CD4-positive, alpha-beta memory T cell (primary cell): Measurements from ENCODE around the gene JMJD8. TPM values are rescaled to one million over a fixed set of nuclear protein-coding genes. Genes with fewer than 3 reads are reported as not detected.

Experiments used
- CTCF ChIA-PET: fragments of 350-600 bp; sonication (Branson Sonifier 250); formaldehyde crosslinking; loops from one replicate; lab custom pipeline; 2021; ENCODE audit warnings: inconsistent platforms; ENCODE audit not compliant: partially characterized antibody; lab: Charles Lee
- POLR2A ChIA-PET: fragments of 350-600 bp; sonication (Branson Sonifier 250); formaldehyde crosslinking; loops from one replicate; lab custom pipeline; 2021; ENCODE audit not compliant: partially characterized antibody; lab: Charles Lee
- DNase-seq, 5 donors: peaks; one replicate each; pipeline versions ENCODE4 v3.0.0 to v3.0.0-alpha.2; 2020 to 2022; ENCODE audit warnings: mixed read lengths in 1 of 5
- H3K27ac ChIP-seq: one replicate; pipeline ENCODE4 v1.7.0; 2013; ENCODE audit warnings: low read depth, low read length
- H3K27me3 ChIP-seq: 2 replicates; pipeline ENCODE4 v1.7.0; 2013; ENCODE audit warnings: mild to moderate bottlenecking, low read length, moderate library complexity; ENCODE audit not compliant: insufficient read depth
- H3K36me3 ChIP-seq: 2 replicates; pipeline ENCODE4 v1.7.0; 2013; ENCODE audit warnings: mild to moderate bottlenecking, low read length, moderate library complexity; ENCODE audit not compliant: insufficient read depth
- H3K4me1 ChIP-seq: 2 replicates; pipeline ENCODE4 v1.7.0; 2013; ENCODE audit warnings: mild to moderate bottlenecking, low read length, moderate library complexity; ENCODE audit not compliant: insufficient read depth
- H3K4me3 ChIP-seq, 2 donors: one replicate each; pipeline ENCODE4 v1.7.0; 2013; ENCODE audit warnings: low read length in 2 of 2, mild to moderate bottlenecking in 1 of 2
- H3K9me3 ChIP-seq, 2 donors: one replicate each; pipeline ENCODE4 v1.7.0; 2013; ENCODE audit warnings: low read length in 2 of 2, control low read depth in 1 of 2; ENCODE audit not compliant: control insufficient read depth in 1 of 2
- H3K27ac Mint-ChIP-seq, 7 donors: one replicate each; pipeline ENCODE4 v1.8.0; 2020 to 2021; ENCODE audit warnings: mixed read lengths in 7 of 7, mild to moderate bottlenecking in 6 of 7, inconsistent platforms in 3 of 7, moderate library complexity in 3 of 7
- H3K27me3 Mint-ChIP-seq, 2 donors: one replicate each; pipeline ENCODE4 v1.8.0; 2020 to 2021; ENCODE audit warnings: mixed read lengths in 2 of 2
- H3K36me3 Mint-ChIP-seq, 2 donors: one replicate each; pipeline ENCODE4 v1.8.0; 2020 to 2021; ENCODE audit warnings: mixed read lengths in 2 of 2, inconsistent platforms in 1 of 2, mild to moderate bottlenecking in 1 of 2
- H3K4me1 Mint-ChIP-seq, 4 donors: one replicate each; pipeline ENCODE4 v1.8.0; 2020 to 2021; ENCODE audit warnings: mixed read lengths in 4 of 4, mild to moderate bottlenecking in 1 of 4
- H3K4me3 Mint-ChIP-seq, 8 donors: one replicate each; pipeline ENCODE4 v1.8.0; 2020 to 2021; ENCODE audit warnings: mixed read lengths in 8 of 8, mild to moderate bottlenecking in 7 of 8, moderate library complexity in 6 of 8, inconsistent platforms in 3 of 8
- H3K9me3 Mint-ChIP-seq, 8 donors: one replicate each; pipeline ENCODE4 v1.8.0; 2020 to 2021; ENCODE audit warnings: mixed read lengths in 8 of 8, mild to moderate bottlenecking in 5 of 8, inconsistent platforms in 3 of 8, moderate library complexity in 1 of 8
- intact Hi-C: fragments of 100-400 bp; cut with micrococcal nuclease; formaldehyde crosslinking; loops from one replicate; pipeline ENCODE4 v1.15.1; 2023
- polyA plus RNA-seq, 2 donors: library from polyadenylated mRNA; unstranded; fragments of 300-500 nt; fragmentation: Illumina TruSeq; gene quantifications; one replicate each; pipeline ENCODE4 v1.2.3, GENCODE V29; 2021
- total RNA-seq, 2 experiments: library from RNA; stranded (reverse); gene quantifications; one replicate each; pipeline ENCODE4 v1.2.3, GENCODE V29; 2021

JMJD8 gene
- total and polyA plus RNA-seq, 4 experiments from 2014 or later = 43.9 to 60.3 (median 47.0) TPM

DNA sequence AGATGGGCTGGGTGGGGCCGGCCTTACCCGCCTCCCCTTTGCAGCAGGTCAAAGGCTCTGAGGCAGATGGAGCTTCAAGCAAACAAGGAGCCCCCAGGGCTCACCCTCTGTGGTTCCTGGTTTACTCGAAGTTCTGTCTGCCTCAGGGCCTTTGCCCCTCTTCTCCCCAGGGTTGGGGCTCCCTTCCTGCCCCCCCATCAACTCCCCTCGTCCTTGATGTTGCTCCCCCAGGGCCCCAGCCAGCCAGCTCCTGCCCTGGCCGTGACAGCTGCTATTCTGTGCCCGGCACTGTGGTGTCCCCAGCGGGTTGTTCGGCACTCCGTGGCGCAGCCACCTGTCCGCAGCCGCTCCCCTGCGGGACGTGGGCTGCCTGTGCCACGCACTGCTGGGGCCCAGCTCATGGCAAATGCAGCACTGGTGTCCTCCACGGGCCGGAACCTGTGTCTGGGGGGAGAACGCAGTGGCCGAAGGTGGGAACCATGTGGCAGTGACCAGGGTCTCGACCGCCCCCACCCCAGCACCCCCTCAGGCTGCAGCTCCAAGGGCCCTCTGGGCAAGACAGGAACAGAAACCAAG, 26.5 kb upstream of the JMJD8 start:
- no peak overlapping the region for H3K27ac Mint-ChIP-seq
- H3K4me3 Mint-ChIP-seq = no peak overlapping the region
- H3K4me1 Mint-ChIP-seq = peaks cover 0 to 13% (median 6%) of the 10 kb centered on the region in 4 donors
- Histone ChIP-seq H3K9me3 (no peaks in the 10 kb centered on the region), H3K27me3 (peaks cover 38% of the 10 kb centered on the region), H3K36me3 (no peaks in the 10 kb centered on the region), H3K4me1 (peaks cover 6% of the 10 kb centered on the region), H3K4me3 (no peak overlapping the region), H3K27ac (no peak overlapping the region)
- peaks cover 19 to 36% of the 10 kb centered on the region in 2 donors for H3K27me3 Mint-ChIP-seq
- no peaks in the 10 kb centered on the region for H3K36me3 Mint-ChIP-seq
- no peaks in the 10 kb centered on the region for H3K9me3 Mint-ChIP-seq
- intact Hi-C loops = loop anchor here (1.0 kb wide), 2 partner anchors 31 to 75 kb away; no protein-coding TSS in a partner anchor
- ChIA-PET CTCF (interaction anchor here (0.7 to 6.0 kb wide), 5 partner anchors 9 to 75 kb away, joined by 3 to 84 read pairs (median 3); partner anchors contain the start of genes CHTF18, CIAO3 and RPUSD1), POLR2A (interaction anchor here (0.9 to 9.0 kb wide), 3 partner anchors 11 to 15 kb away, joined by 3 to 71 read pairs (median 4); partner anchors contain the start of genes ANTKMT, CCDC78 and HAGHL)
- no peak for DNase-seq

- no peaks in the 10 kb centered on the region for H3K36me3 Mint-ChIP-seq
These were observed 25.7 kb upstream of the JMJD8 start for GRCh38 chr16:709566-710499.

GRCh38 chr16:708959-709358, 24.8 kb upstream of the JMJD8 start:
- Histone ChIP-seq H3K27me3 (peaks cover 48% of the 10 kb centered on the region), H3K4me3 (no peak overlapping the region), H3K4me1 (no peaks in the 10 kb centered on the region), H3K9me3 (no peaks in the 10 kb centered on the region), H3K27ac (no peak overlapping the region), H3K36me3 (no peaks in the 10 kb centered on the region)
- Mint-ChIP-seq H3K27me3 (peaks cover 19 to 36% of the 10 kb centered on the region in 2 donors), H3K36me3 (no peaks in the 10 kb centered on the region), H3K9me3 (no peaks in the 10 kb centered on the region), H3K4me1 (peaks cover 0 to 13% (median 6%) of the 10 kb centered on the region in 4 donors), H3K27ac (no peak overlapping the region), H3K4me3 (no peak overlapping the region)
- ChIA-PET POLR2A (interaction anchor here (1.4 kb wide), 1 partner anchor 13 kb away, joined by 4 read pairs; no protein-coding TSS in a partner anchor), CTCF (no interaction called here)
- DNase-seq = no peak
- intact Hi-C loops = no loop called here

More at GRCh38 chr16:709566-710499, 25.7 kb upstream of the JMJD8 start:
- Histone ChIP-seq H3K27me3 (peaks cover 39% of the 10 kb centered on the region), H3K27ac (no peak overlapping the region), H3K36me3 (no peaks in the 10 kb centered on the region), H3K9me3 (no peaks in the 10 kb centered on the region), H3K4me1 (peaks cover 6% of the 10 kb centered on the region), H3K4me3 (no peak overlapping the region)
- POLR2A ChIA-PET = interaction anchor here (0.6 to 9.0 kb wide), 4 partner anchors 11 to 26 kb away, joined by 3 to 71 read pairs (median 4); partner anchors contain the start of genes ANTKMT, CCDC78 and HAGHL
- intact Hi-C loops = no loop called here
- Mint-ChIP-seq H3K9me3 (no peaks in the 10 kb centered on the region), H3K4me1 (peaks cover 0 to 13% (median 6%) of the 10 kb centered on the region in 4 donors), H3K27me3 (peaks cover 19 to 36% of the 10 kb centered on the region in 2 donors), H3K27ac (no peak overlapping the region), H3K4me3 (no peak overlapping the region)
- no peak for DNase-seq
- CTCF ChIA-PET = interaction anchor here (0.7 to 6.0 kb wide), 4 partner anchors 10 to 76 kb away, joined by 3 to 84 read pairs (median 5); partner anchors contain the start of genes CHTF18, CIAO3 and RPUSD1

DNA sequence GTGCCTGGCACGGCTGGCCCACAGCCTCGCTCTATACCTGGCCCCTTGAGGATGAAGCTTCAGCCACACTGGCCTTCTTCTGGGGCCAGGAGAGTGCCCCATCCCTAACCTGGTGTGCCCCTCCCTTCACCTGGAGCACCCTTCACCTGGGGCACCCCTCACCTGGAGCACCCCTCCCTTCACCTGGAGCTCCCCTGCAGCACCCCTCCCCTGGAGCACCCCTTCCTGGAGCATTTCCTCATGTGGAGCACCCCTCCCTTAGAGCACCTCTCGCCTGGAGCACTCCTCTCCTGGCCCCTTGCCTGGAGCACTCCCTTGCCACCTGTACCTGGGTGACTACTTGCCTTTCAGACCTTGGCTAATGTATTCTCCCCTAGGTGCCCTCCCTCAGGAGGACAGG, 23.9 kb upstream of the JMJD8 start:
- Mint-ChIP-seq H3K9me3 (no peaks in the 10 kb centered on the region), H3K27ac (peak overlapping the region in 1 of 7 donors; percentile 42), H3K4me1 (peaks cover 0 to 13% (median 6%) of the 10 kb centered on the region in 4 donors), H3K27me3 (peaks cover 20 to 38% of the 10 kb centered on the region in 2 donors), H3K4me3 (peak overlapping the region in 1 of 8 donors; percentile 43), H3K36me3 (no peaks in the 10 kb centered on the region)
- intact Hi-C loops = no loop called here
- H3K4me3 ChIP-seq = no peak overlapping the region
- DNase-seq = no peak
- H3K9me3 ChIP-seq = no peaks in the 10 kb centered on the region
- no peak overlapping the region for H3K27ac ChIP-seq
- H3K36me3 ChIP-seq = no peaks in the 10 kb centered on the region
- ChIA-PET CTCF (interaction anchor here (0.9 kb wide), 1 partner anchor 12 kb away, joined by 4 read pairs; no protein-coding TSS in a partner anchor), POLR2A (interaction anchor here (0.6 to 1.0 kb wide), 3 partner anchors 9 to 80 kb away, joined by 3 to 5 read pairs (median 3); partner anchors contain the start of genes CHTF18 and RPUSD1)
- H3K27me3 ChIP-seq = peaks cover 56% of the 10 kb centered on the region
- H3K4me1 ChIP-seq = no peaks in the 10 kb centered on the region

- Mint-ChIP-seq H3K36me3 (no peaks in the 10 kb centered on the region), H3K4me3 (peak overlapping the region in 1 of 8 donors; percentile 38), H3K27ac (no peak overlapping the region), H3K4me1 (peaks cover 0 to 12% (median 4%) of the 10 kb centered on the region in 4 donors), H3K9me3 (peaks cover 0 to 1% (median 0%) of the 10 kb centered on the region in 8 donors), H3K27me3 (peaks cover 28 to 40% of the 10 kb centered on the region in 2 donors)
- H3K36me3 ChIP-seq = no peaks in the 10 kb centered on the region
- ChIA-PET CTCF (interaction anchor here (0.9 to 1.3 kb wide), 4 partner anchors 9 to 26 kb away, joined by 3 to 4 read pairs (median 4); no protein-coding TSS in a partner anchor), POLR2A (interaction anchor here (0.8 to 1.5 kb wide), 4 partner anchors 8 to 81 kb away, joined by 3 to 8 read pairs (median 4); partner anchors contain the start of genes CHTF18 and RPUSD1)
- H3K27ac ChIP-seq = no peak overlapping the region
- no peak for DNase-seq
- H3K27me3 ChIP-seq = peaks cover 56% of the 10 kb centered on the region
- no peak overlapping the region for H3K4me3 ChIP-seq
- intact Hi-C loops = no loop called here
- no peaks in the 10 kb centered on the region for H3K9me3 ChIP-seq
- H3K4me1 ChIP-seq = no peaks in the 10 kb centered on the region
These were observed 23.0 kb upstream of the JMJD8 start for GRCh38 chr16:707062-707538.

GRCh38 chr16:706189-707061, 22.3 kb upstream of the JMJD8 start:
- ChIA-PET CTCF (interaction anchor here (1.0 to 1.3 kb wide), 3 partner anchors 9 to 26 kb away, joined by 3 to 4 read pairs (median 3); no protein-coding TSS in a partner anchor), POLR2A (interaction anchor here (1.1 to 1.5 kb wide), 2 partner anchors 11 to 13 kb away, joined by 3 to 8 read pairs; no protein-coding TSS in a partner anchor)
- peaks cover 28 to 40% of the 10 kb centered on the region in 2 donors for H3K27me3 Mint-ChIP-seq
- H3K27me3 ChIP-seq = peaks cover 56% of the 10 kb centered on the region
- H3K36me3 Mint-ChIP-seq = no peaks in the 10 kb centered on the region
- H3K4me3 ChIP-seq = no peak overlapping the region
- DNase-seq = no peak
- H3K9me3 Mint-ChIP-seq = peaks cover 0 to 1% (median 0%) of the 10 kb centered on the region in 8 donors
- H3K4me1 Mint-ChIP-seq = peaks cover 0 to 14% (median 4%) of the 10 kb centered on the region in 4 donors
- H3K27ac ChIP-seq = no peak overlapping the region
- H3K9me3 ChIP-seq = no peaks in the 10 kb centered on the region
- peak overlapping the region in 5 of 8 donors; percentile 52 to 66 (median 59) for H3K4me3 Mint-ChIP-seq
- peaks cover 4% of the 10 kb centered on the region for H3K4me1 ChIP-seq
- H3K36me3 ChIP-seq = no peaks in the 10 kb centered on the region
- no peak overlapping the region for H3K27ac Mint-ChIP-seq
- intact Hi-C loops = no loop called here
